Measurements from ENCODE around the gene ATG7.
"Not testable (repeated sequence)": the region's sequence is repeated elsewhere in the genome, so short reads cannot be mapped to it uniquely, and the experiment has no call there.

Gene ATG7

GRCh38 chr3:11583235-11583634 lies 311.0 kb downstream of the ATG7 start:
- no peak for DNase-seq (ENCODE audit: low read depth in 3 of 3, low spot score in 1 of 3)

- no peak for DNase-seq (ENCODE audit: low read depth in 3 of 3, low spot score in 1 of 3)
Measured at GRCh38 chr3:11583638-11584046, 311.4 kb downstream of the ATG7 start.

DNA sequence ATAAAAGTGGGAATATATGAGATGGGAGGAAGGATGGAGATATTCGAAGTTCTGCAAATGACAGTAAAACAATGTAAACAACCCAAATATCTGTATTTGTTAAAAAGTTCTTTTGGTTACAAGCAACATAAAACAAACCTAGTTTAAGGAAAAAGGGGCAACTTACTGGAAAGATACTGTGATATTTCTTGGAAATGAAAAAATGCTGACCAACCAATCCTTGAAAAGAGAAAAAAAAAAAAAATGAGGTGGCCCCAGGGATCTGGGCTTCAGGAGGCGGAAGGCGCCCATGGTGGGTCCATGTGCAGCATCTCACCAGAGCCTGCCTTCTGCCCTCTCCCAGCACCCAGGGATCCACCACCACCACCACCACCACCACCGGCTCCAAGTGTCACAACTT lies 312.4 kb downstream of the ATG7 start:
- DNase-seq (ENCODE audit: low read depth in 3 of 3, low spot score in 1 of 3), result no peak

GRCh38 chr3:11587766-11588165 lies 315.6 kb downstream of the ATG7 start:
- no peak for DNase-seq (ENCODE audit: low read depth in 3 of 3, low spot score in 1 of 3)

- DNase-seq (ENCODE audit: low read depth in 3 of 3, low spot score in 1 of 3), result no peak
Measured at GRCh38 chr3:11588338-11588737, 316.1 kb downstream of the ATG7 start.

- DNase-seq (ENCODE audit: low read depth in 3 of 3, low spot score in 1 of 3), result no peak
Measured at GRCh38 chr3:11588755-11589154, 316.6 kb downstream of the ATG7 start.

GRCh38 chr3:11589706-11590105 lies 317.5 kb downstream of the ATG7 start:
- DNase-seq (ENCODE audit: low read depth in 3 of 3, low spot score in 1 of 3), result no peak

DNA sequence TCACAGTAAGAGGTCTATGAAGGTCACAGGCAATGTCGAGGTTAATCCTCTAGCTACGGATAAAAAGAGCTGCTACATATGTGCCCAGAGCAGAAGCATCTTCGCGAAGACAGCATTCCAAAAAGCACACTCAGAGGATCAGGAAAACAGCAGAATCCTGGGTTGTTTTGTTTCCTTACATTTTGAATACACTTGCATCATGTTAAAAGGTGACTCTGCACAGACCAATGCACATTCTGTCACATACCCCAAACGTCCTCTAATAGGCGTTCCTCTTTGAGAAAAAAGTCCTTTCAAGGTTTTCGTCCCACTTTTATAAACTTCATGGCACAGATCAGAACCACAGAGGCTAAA lies 318.8 kb downstream of the ATG7 start:
- no peak for DNase-seq (ENCODE audit: low read depth in 3 of 3, low spot score in 1 of 3)

DNA sequence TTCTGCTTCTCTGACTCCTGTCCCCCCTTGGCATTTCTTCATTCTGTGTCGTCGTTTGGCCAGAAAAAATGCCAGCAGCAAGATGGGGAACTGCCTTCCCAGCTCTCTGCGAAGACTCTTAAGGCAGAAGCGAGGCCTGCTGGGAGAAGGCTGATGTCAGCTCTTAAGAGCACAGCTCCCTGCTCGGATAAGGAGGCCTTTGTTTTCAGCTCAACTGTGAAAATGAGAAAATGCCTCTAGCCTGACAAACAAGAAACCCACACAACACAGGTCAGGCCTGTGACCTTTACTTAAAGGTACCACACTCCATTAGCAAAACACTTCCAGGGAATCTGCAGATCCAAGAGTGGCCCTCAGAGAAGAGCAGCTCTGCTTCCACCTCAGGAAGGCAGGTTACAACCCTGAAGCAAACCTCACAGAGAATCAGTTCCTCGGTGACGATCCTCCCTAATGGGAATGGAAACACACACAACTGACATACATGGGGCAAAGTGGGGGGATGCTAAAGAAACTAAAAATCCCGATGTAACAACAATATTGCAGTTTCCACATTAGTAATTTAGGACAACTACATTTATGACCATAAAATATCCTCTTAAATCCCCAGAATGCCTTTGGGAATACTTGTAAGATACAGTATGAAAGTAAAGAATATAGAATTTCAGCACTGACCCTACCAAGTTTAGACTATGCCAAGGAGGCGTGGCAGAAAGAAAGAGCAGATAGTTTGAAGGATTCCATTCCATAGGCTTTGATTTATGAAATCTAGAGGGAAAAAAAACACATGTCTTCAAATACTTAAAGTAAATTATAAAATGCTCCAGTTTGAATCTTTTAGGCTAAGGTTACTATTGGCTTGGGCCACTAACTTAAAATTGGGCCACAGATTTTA lies 319.4 kb downstream of the ATG7 start:
- no peak for DNase-seq (ENCODE audit: low read depth in 3 of 3, low spot score in 1 of 3)

GRCh38 chr3:11592445-11593298 lies 320.5 kb downstream of the ATG7 start:
- no peak for DNase-seq (ENCODE audit: low read depth in 3 of 3, low spot score in 1 of 3)

DNA sequence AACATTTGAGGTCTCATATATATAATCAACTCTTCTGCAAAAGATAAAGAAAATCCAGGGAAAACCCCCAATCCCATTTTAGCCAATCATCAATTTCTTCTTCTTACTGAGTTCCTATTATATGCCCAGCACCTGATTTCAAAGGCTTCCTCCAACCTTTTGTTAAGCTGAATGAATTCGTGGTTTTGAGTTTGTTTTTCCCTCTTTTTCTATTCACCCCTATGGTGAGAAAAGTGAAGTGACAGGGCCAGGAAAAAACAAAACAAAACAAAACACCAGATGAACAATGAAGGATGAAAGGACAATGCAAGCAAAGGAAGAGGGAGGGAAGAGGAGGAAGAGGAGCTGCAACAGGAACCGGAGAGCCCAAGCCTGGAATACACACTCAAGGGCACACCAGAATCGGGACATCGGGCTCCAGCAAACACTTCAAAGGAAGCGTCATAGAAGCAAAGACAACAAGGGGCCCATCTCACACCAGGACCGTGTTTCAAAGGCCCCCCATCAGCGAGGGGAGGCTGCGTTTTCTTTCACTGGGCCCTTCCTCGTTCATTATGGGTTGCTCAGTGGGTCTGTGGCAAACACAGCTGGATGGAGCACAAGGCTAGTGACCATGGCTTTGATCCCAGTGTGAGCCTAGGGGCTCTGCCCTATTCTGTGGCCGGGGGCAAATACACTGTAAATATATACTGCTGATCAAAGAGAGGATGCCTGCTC lies 321.3 kb downstream of the ATG7 start:
- no peak for DNase-seq (ENCODE audit: low read depth in 3 of 3, low spot score in 1 of 3)

DNA sequence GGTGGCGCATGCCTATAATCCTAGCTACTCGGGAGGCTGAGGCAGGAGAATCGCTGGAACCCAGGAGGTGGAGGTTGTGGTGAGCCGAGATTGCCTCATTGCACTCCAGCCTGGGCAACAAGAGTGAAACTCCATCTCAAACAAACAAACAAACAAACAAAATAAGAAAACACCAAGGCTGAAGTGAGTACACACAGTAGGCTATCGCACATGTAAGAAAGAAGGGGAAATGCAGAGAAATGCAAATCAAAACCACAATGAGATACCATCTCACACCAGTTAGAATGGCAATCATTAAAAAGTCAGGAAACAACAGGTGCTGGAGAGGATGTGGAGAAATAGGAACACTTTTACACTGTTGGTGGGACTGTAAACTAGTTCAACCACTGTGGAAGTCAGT lies 322.8 kb downstream of the ATG7 start:
- not testable (repeated sequence) for DNase-seq (ENCODE audit: low read depth in 3 of 3, low spot score in 1 of 3)

- DNase-seq (ENCODE audit: low read depth in 3 of 3, low spot score in 1 of 3), result no peak
Measured at GRCh38 chr3:11596387-11596786, 324.2 kb downstream of the ATG7 start.

GRCh38 chr3:11600501-11601282 lies 328.5 kb downstream of the ATG7 start:
- DNase-seq (ENCODE audit: low read depth in 3 of 3, low spot score in 1 of 3), result no peak

DNA sequence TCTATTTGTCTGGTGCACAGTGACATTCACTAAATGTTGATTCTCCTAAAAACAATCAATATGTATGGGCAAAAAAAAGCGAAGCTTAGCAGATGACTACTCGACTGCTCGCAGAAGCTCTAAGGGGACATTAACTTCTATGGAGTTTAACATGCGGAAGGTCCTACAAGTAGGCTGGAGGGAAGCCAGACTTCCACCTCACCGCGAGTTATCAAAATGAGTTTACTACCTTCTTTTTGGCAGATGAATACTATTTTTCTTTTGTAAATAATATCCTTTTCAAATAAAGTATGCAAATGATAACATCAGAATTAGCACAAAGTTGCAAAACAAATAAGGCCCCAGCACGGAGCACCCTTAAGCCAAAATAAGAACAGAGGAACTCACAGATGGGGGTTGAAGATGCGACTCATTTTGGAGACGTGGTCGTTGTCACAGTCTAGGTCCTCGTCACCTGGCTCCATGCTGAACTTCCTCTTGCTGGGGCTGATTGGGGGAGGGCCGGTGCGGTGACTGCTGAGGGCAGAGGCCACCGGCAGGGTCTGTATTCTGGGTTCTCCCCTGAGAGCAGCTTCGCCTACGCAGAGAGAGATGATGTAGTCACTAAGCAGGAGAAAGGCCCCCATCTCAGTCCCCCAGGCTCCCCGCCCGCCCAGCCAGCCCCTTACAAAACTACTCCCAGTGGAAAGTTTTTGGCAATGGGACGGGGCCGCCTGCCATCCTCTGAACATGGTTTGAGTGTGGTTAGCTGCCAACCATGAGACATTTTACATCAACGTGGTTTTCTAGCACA lies 329.4 kb downstream of the ATG7 start:
- no peak for DNase-seq (ENCODE audit: low read depth in 3 of 3, low spot score in 1 of 3)

DNA sequence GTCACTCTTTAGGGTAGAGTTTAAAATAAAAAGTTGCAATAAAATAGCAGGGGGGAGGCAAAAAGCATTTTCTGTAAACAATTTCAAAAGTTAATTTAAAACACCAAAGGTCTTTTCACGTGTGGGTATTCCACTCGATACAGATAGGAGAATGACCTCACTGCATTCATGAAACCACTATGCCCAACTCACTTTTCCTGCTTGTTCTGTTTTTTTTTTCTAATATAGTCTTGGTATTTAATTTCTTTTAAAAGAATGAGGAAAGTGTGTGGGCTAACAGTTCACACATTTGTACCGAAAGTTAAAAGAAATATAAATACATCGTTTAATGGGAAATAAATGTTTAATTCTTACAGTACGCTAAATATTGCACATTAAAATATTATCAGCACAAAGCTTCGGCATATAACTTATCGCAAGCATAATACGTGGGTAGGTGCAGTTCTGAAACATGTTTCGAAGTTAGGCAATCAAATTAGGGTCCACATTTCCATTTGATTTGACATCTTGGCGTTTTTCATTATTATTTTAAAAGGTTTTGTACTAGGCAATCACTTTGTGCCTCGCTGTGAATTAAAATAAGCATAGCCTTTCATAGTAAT lies 330.1 kb downstream of the ATG7 start:
- DNase-seq (ENCODE audit: low read depth in 3 of 3, low spot score in 1 of 3), result no peak

- no peak for DNase-seq (ENCODE audit: low read depth in 3 of 3, low spot score in 1 of 3)
Measured at GRCh38 chr3:11602886-11603527, 330.8 kb downstream of the ATG7 start.

- no peak for DNase-seq (ENCODE audit: low read depth in 3 of 3, low spot score in 1 of 3)
Measured at GRCh38 chr3:11603628-11604027, 331.4 kb downstream of the ATG7 start.
